SK-N-SH treated with all-trans-retinoic acid at 6 μM for 48 hours (cell line): ENCODE measurements around the gene FOLR1.
"Not testable (repeated sequence)": the region's sequence is repeated elsewhere in the genome, so short reads cannot be mapped to it uniquely, and the experiment has no call there.

Source experiments
- ATAC-seq: fragments of 200-7000 bp; cut with Tn5 transposase; 3 replicates; pipeline ENCODE4 v1.9.1; 2020; ENCODE audit warnings: mild to moderate bottlenecking, moderate library complexity
- ARNTL ChIP-seq: fragments of 450-650 bp; formaldehyde crosslinking; IDR thresholded peaks from 2 replicates; pipeline ENCODE4 v1.5.0; 2020; ENCODE audit warnings: low read depth, mild to moderate bottlenecking, moderate library complexity, borderline replicate concordance
- BACH2 ChIP-seq: fragments of 250-450 bp; sonication (Bioruptor Pico); IDR thresholded peaks from 2 replicates; pipeline ENCODE4 v1.9.0; 2021; ENCODE audit warnings: mild to moderate bottlenecking, borderline replicate concordance
- CSDC2 ChIP-seq: fragments of 250-450 bp; sonication (Bioruptor Pico); IDR thresholded peaks from 2 replicates; pipeline ENCODE4 v1.5.0; 2020; ENCODE audit warnings: mild to moderate bottlenecking, moderate library complexity
- ESRRG ChIP-seq: fragments of 250-450 bp; sonication (Bioruptor Pico); IDR thresholded peaks from 2 replicates; pipeline ENCODE4 v1.6.1; 2021; ENCODE audit warnings: mild to moderate bottlenecking
- GLIS3 ChIP-seq: fragments of 250-450 bp; sonication (Bioruptor Pico); IDR thresholded peaks from 2 replicates; pipeline ENCODE4 v1.5.0; 2020; ENCODE audit warnings: mild to moderate bottlenecking, moderate library complexity
- ISL1 ChIP-seq: fragments of 250-450 bp; sonication (Bioruptor Pico); IDR thresholded peaks from 2 replicates; pipeline ENCODE4 v2.1.2; 2022; ENCODE audit warnings: mild to moderate bottlenecking, moderate library complexity
- OSR1 ChIP-seq: fragments of 250-450 bp; sonication (Bioruptor Pico); IDR thresholded peaks from 2 replicates; pipeline ENCODE4 v1.8.0; 2022; ENCODE audit warnings: moderate library complexity, mild to moderate bottlenecking, inconsistent platforms
- RARB ChIP-seq: fragments of 250-450 bp; sonication (Bioruptor Pico); IDR thresholded peaks from 2 replicates; pipeline ENCODE4 v1.8.0; 2021; ENCODE audit warnings: mild to moderate bottlenecking, moderate library complexity
- SNAI2 ChIP-seq: fragments of 250-450 bp; sonication (Bioruptor Pico); IDR thresholded peaks from 2 replicates; pipeline ENCODE4 v1.5.0; 2020; ENCODE audit warnings: mild to moderate bottlenecking, moderate library complexity
- TCF4 ChIP-seq: fragments of 250-450 bp; sonication (Bioruptor Pico); IDR thresholded peaks from 2 replicates; pipeline ENCODE4 v1.8.0; 2021; ENCODE audit warnings: mild to moderate bottlenecking, moderate library complexity, borderline replicate concordance
- TOX ChIP-seq: fragments of 250-450 bp; sonication (Bioruptor Pico); IDR thresholded peaks from 2 replicates; pipeline ENCODE4 v1.8.0; 2021; ENCODE audit warnings: mild to moderate bottlenecking, moderate library complexity, borderline replicate concordance
- ZC3H10 ChIP-seq: fragments of 250-450 bp; sonication (Bioruptor Pico); IDR thresholded peaks from 2 replicates; pipeline ENCODE4 v1.5.1; 2021; ENCODE audit warnings: mild to moderate bottlenecking, moderate library complexity
- ZNF565 ChIP-seq: fragments of 450-650 bp; formaldehyde crosslinking; conservative IDR thresholded peaks from 2 replicates; pipeline ENCODE4 v1.5.0; 2020; ENCODE audit warnings: low read depth, mild to moderate bottlenecking, moderate library complexity
- ZNF70 ChIP-seq: fragments of 450-650 bp; formaldehyde crosslinking; IDR thresholded peaks from 2 replicates; pipeline ENCODE4 v1.5.0; 2020; ENCODE audit warnings: mild to moderate bottlenecking, moderate library complexity
- TF ChIP-seq, protein P1 (sequence below): fragments of 250-450 bp; sonication (Bioruptor Pico); IDR thresholded peaks from 2 replicates; pipeline ENCODE4 v1.8.0; 2021; ENCODE audit warnings: low read depth, mild to moderate bottlenecking, moderate library complexity, borderline replicate concordance
- TF ChIP-seq, protein P2 (sequence below): fragments of 250-450 bp; sonication (Bioruptor Pico); IDR thresholded peaks from 2 replicates; pipeline ENCODE4 v1.5.0; 2020; ENCODE audit warnings: mild to moderate bottlenecking, moderate library complexity
- TF ChIP-seq, protein P3 (sequence below): fragments of 250-450 bp; sonication (Bioruptor Pico); IDR thresholded peaks from 2 replicates; pipeline ENCODE4 v1.8.0; 2020; ENCODE audit warnings: mild to moderate bottlenecking, moderate library complexity, borderline replicate concordance
- TF ChIP-seq, protein P4 (sequence below): fragments of 250-450 bp; sonication (Bioruptor Pico); IDR thresholded peaks from 2 replicates; pipeline ENCODE4 v1.5.1; 2021; ENCODE audit warnings: mild to moderate bottlenecking, moderate library complexity

Gene FOLR1

GRCh38 chr11:72203163-72203562 is 11.2 kb downstream of the FOLR1 start (continued):
- TF ChIP-seq, protein P1, sequence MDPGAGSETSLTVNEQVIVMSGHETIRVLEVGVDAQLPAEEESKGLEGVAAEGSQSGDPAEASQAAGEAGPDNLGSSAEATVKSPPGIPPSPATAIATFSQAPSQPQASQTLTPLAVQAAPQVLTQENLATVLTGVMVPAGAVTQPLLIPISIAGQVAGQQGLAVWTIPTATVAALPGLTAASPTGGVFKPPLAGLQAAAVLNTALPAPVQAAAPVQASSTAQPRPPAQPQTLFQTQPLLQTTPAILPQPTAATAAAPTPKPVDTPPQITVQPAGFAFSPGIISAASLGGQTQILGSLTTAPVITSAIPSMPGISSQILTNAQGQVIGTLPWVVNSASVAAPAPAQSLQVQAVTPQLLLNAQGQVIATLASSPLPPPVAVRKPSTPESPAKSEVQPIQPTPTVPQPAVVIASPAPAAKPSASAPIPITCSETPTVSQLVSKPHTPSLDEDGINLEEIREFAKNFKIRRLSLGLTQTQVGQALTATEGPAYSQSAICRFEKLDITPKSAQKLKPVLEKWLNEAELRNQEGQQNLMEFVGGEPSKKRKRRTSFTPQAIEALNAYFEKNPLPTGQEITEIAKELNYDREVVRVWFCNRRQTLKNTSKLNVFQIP (CRISPR knock-in tag), result no peak

DNA sequence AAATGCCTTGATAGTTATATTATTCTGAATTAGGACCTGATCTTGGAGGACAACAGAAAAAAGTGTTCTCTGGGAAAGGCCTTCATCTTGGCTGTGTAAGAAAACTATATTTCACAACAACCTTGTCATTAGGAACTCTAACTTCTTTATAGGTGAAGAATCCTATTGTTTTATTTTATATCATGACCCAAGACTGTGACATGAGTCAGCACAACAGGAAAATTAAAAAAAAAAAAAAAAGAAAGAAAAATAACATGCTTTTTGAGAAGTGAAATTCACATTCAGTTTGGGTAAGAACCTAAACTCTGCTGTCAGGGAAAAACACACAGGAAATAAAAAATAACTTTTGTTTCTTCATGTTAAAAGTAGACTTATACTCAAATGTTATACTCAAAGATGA is 12.9 kb downstream of the FOLR1 start:
- ATAC-seq, result no peak
- TF ChIP-seq, protein P2, sequence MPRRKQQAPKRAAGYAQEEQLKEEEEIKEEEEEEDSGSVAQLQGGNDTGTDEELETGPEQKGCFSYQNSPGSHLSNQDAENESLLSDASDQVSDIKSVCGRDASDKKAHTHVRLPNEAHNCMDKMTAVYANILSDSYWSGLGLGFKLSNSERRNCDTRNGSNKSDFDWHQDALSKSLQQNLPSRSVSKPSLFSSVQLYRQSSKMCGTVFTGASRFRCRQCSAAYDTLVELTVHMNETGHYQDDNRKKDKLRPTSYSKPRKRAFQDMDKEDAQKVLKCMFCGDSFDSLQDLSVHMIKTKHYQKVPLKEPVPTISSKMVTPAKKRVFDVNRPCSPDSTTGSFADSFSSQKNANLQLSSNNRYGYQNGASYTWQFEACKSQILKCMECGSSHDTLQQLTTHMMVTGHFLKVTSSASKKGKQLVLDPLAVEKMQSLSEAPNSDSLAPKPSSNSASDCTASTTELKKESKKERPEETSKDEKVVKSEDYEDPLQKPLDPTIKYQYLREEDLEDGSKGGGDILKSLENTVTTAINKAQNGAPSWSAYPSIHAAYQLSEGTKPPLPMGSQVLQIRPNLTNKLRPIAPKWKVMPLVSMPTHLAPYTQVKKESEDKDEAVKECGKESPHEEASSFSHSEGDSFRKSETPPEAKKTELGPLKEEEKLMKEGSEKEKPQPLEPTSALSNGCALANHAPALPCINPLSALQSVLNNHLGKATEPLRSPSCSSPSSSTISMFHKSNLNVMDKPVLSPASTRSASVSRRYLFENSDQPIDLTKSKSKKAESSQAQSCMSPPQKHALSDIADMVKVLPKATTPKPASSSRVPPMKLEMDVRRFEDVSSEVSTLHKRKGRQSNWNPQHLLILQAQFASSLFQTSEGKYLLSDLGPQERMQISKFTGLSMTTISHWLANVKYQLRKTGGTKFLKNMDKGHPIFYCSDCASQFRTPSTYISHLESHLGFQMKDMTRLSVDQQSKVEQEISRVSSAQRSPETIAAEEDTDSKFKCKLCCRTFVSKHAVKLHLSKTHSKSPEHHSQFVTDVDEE (CRISPR knock-in tag), result no peak
- TF ChIP-seq ZC3H10 (CRISPR knock-in tag), result no peak

GRCh38 chr11:72206794-72207193 is 14.9 kb downstream of the FOLR1 start:
- not testable (repeated sequence) for ATAC-seq

GRCh38 chr11:72208281-72208680 is 16.3 kb downstream of the FOLR1 start:
- ATAC-seq, result no peak

DNA sequence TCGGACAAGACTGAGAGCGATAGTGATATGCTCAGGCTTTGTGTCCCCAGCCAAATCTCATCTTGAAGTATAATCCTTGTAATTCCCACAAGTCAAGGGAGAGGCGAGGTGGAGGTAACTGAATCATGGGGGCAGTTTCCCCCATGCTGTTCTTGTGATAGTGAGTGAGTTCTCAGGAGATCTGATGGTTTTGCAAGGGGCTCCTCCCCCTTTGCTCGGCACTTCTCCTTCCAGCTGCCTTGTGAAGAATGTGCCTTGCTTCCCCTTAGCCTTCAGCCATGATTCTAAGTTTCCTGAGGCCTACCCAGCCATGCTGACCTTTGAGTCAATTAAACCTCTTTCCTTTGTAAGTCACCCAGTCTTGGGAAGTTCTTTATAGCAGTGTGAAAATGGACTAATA is 17.2 kb downstream of the FOLR1 start:
- no peak for ATAC-seq
- TF ChIP-seq, protein P3, sequence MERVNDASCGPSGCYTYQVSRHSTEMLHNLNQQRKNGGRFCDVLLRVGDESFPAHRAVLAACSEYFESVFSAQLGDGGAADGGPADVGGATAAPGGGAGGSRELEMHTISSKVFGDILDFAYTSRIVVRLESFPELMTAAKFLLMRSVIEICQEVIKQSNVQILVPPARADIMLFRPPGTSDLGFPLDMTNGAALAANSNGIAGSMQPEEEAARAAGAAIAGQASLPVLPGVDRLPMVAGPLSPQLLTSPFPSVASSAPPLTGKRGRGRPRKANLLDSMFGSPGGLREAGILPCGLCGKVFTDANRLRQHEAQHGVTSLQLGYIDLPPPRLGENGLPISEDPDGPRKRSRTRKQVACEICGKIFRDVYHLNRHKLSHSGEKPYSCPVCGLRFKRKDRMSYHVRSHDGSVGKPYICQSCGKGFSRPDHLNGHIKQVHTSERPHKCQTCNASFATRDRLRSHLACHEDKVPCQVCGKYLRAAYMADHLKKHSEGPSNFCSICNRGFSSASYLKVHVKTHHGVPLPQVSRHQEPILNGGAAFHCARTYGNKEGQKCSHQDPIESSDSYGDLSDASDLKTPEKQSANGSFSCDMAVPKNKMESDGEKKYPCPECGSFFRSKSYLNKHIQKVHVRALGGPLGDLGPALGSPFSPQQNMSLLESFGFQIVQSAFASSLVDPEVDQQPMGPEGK, result no peak
- no peak for TF ChIP-seq CSDC2 (CRISPR knock-in tag)
- TF ChIP-seq GLIS3, result no peak
- TF ChIP-seq SNAI2 (CRISPR knock-in tag), result no peak
- TF ChIP-seq, protein P2 (CRISPR knock-in tag), result no peak
- no peak for TF ChIP-seq ARNTL (CRISPR knock-in tag)
- TF ChIP-seq TCF4 (CRISPR knock-in tag), result no peak
- TF ChIP-seq ISL1, result no peak
- TF ChIP-seq, protein P1 (CRISPR knock-in tag), result no peak
- TF ChIP-seq, protein P4, sequence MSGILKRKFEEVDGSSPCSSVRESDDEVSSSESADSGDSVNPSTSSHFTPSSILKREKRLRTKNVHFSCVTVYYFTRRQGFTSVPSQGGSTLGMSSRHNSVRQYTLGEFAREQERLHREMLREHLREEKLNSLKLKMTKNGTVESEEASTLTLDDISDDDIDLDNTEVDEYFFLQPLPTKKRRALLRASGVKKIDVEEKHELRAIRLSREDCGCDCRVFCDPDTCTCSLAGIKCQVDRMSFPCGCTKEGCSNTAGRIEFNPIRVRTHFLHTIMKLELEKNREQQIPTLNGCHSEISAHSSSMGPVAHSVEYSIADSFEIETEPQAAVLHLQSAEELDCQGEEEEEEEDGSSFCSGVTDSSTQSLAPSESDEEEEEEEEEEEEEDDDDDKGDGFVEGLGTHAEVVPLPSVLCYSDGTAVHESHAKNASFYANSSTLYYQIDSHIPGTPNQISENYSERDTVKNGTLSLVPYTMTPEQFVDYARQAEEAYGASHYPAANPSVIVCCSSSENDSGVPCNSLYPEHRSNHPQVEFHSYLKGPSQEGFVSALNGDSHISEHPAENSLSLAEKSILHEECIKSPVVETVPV (CRISPR knock-in tag), result no peak
- TF ChIP-seq TOX (CRISPR knock-in tag), result no peak
- TF ChIP-seq ESRRG (CRISPR knock-in tag), result no peak

More at GRCh38 chr11:72208281-72208680, 16.3 kb downstream of the FOLR1 start:
- TF ChIP-seq RARB (CRISPR knock-in tag) (no peak), ZNF565 (no peak), SNAI2 (CRISPR knock-in tag) (no peak), OSR1 (no peak), CSDC2 (CRISPR knock-in tag) (no peak), ARNTL (CRISPR knock-in tag) (no peak), ESRRG (CRISPR knock-in tag) (no peak), ZC3H10 (CRISPR knock-in tag) (no peak), BACH2 (CRISPR knock-in tag) (no peak), ZNF70 (CRISPR knock-in tag) (no peak)
- TF ChIP-seq, protein P2 (CRISPR knock-in tag), result no peak
- TF ChIP-seq, all 23 proteins: peak for 0
